Liver (tissue), 9 donors: Measurements from ENCODE around the gene PODN. TPM values are rescaled to one million over a fixed set of nuclear protein-coding genes. Genes with fewer than 3 reads are reported as not detected.

Experiments
- DNase-seq: peaks from one replicate; pipeline ENCODE4 v3.0.0-alpha.2; 2017; ENCODE audit warnings: low spot score
- H3K27ac ChIP-seq, 2 donors: one replicate each; pipeline ENCODE4 v1.7.0; 2013; ENCODE audit warnings: inconsistent platforms in 2 of 2, low read length in 2 of 2, control low read depth in 1 of 2, low read depth in 1 of 2, mild to moderate bottlenecking in 1 of 2
- H3K27me3 ChIP-seq, 4 donors: one replicate each; pipeline versions ENCODE4 v1.6.1 to v1.7.0; 2013; ENCODE audit warnings: low read length in 3 of 4, inconsistent platforms in 1 of 4, mild to moderate bottlenecking in 1 of 4, moderate library complexity in 1 of 4; ENCODE audit not compliant: control insufficient read depth in 4 of 4, insufficient read depth in 4 of 4
- H3K36me3 ChIP-seq, 4 donors: one replicate each; pipeline versions ENCODE4 v1.6.1 to v1.7.0; 2013; ENCODE audit warnings: low read length in 3 of 4, mild to moderate bottlenecking in 3 of 4, low read depth in 1 of 4, moderate library complexity in 1 of 4; ENCODE audit not compliant: control insufficient read depth in 4 of 4, insufficient read depth in 3 of 4
- H3K4me1 ChIP-seq, 4 donors: one replicate each; pipeline versions ENCODE4 v1.6.1 to v1.7.0; 2013; ENCODE audit warnings: low read length in 3 of 4, mild to moderate bottlenecking in 3 of 4, moderate library complexity in 1 of 4; ENCODE audit not compliant: control insufficient read depth in 4 of 4, insufficient read depth in 4 of 4
- H3K4me3 ChIP-seq, 3 donors: one replicate each; pipeline versions ENCODE4 v1.6.1 to v1.7.0; 2013; ENCODE audit warnings: low read length in 3 of 3, control low read depth in 1 of 3, low read depth in 1 of 3, mild to moderate bottlenecking in 1 of 3
- H3K9ac ChIP-seq, 2 donors: one replicate each; pipeline ENCODE4 v1.7.0; 2013; ENCODE audit warnings: low read length in 2 of 2, mild to moderate bottlenecking in 2 of 2, moderate library complexity in 2 of 2, control low read depth in 1 of 2, low read depth in 1 of 2
- H3K9me3 ChIP-seq, 4 donors: one replicate each; pipeline versions ENCODE4 v1.6.1 to v1.7.0; 2013; ENCODE audit warnings: low read length in 3 of 4; ENCODE audit not compliant: control insufficient read depth in 4 of 4
- ATF3 ChIP-seq: IDR thresholded peaks from 2 replicates; pipeline ENCODE4 v1.6.1; 2016; ENCODE audit warnings: antibody characterized with exemption
- CTCF ChIP-seq: fragments of 150-350 bp; IDR thresholded peaks from 2 replicates; pipeline ENCODE4 v1.5.1; 2017; ENCODE audit warnings: improper control_type of control experiment, low read depth, low read length; ENCODE audit not compliant: missing input control
- EGR1 ChIP-seq, 2 donors: IDR thresholded peaks; 2 replicates each; pipeline ENCODE4 v1.6.1; 2016 to 2018; ENCODE audit warnings: antibody characterized with exemption in 2 of 2, low read depth in 2 of 2
- FOXA1 ChIP-seq: IDR thresholded peaks from 2 replicates; pipeline ENCODE4 v1.6.1; 2016; ENCODE audit warnings: antibody characterized with exemption
- FOXA2 ChIP-seq: IDR thresholded peaks from 2 replicates; pipeline ENCODE4 v1.6.1; 2016; ENCODE audit warnings: antibody characterized with exemption
- GABPA ChIP-seq, 2 donors: IDR thresholded peaks in 1 of 2; conservative IDR thresholded peaks in 1 of 2; 2 replicates each; pipeline ENCODE4 v1.6.1; 2016; ENCODE audit warnings: antibody characterized with exemption in 2 of 2, mild to moderate bottlenecking in 1 of 2, moderate library complexity in 1 of 2
- HNF4A ChIP-seq, 2 donors: conservative IDR thresholded peaks; 2 replicates each; pipeline ENCODE4 v1.6.1; 2016; ENCODE audit warnings: antibody characterized with exemption in 2 of 2, mild to moderate bottlenecking in 2 of 2
- HNF4G ChIP-seq: IDR thresholded peaks from 2 replicates; pipeline ENCODE4 v1.6.1; 2016; ENCODE audit warnings: antibody characterized with exemption
- JUND ChIP-seq, 2 donors: IDR thresholded peaks; 2 replicates each; pipeline ENCODE4 v1.6.1; 2016; ENCODE audit warnings: antibody characterized with exemption in 2 of 2
- MAX ChIP-seq: IDR thresholded peaks from 2 replicates; pipeline ENCODE4 v1.6.1; 2016; ENCODE audit warnings: antibody characterized with exemption
- NR2F2 ChIP-seq: IDR thresholded peaks from 2 replicates; pipeline ENCODE4 v1.6.1; 2016; ENCODE audit warnings: antibody characterized with exemption
- RAD21 ChIP-seq, 2 donors: IDR thresholded peaks; 2 replicates each; pipeline ENCODE4 v1.6.1; 2016; ENCODE audit warnings: antibody characterized with exemption in 2 of 2, mild to moderate bottlenecking in 2 of 2
- RXRA ChIP-seq, 2 donors: IDR thresholded peaks; 2 replicates each; pipeline ENCODE4 v1.6.1; 2017 to 2018; ENCODE audit warnings: antibody characterized with exemption in 2 of 2, mild to moderate bottlenecking in 1 of 2
- TAF1 ChIP-seq: conservative IDR thresholded peaks from 2 replicates; pipeline ENCODE4 v1.6.1; 2016; ENCODE audit warnings: antibody characterized with exemption, mild to moderate bottlenecking
- YY1 ChIP-seq: IDR thresholded peaks from 2 replicates; pipeline ENCODE4 v1.6.1; 2016; ENCODE audit warnings: antibody characterized with exemption, mild to moderate bottlenecking
- ZBTB33 ChIP-seq: IDR thresholded peaks from 2 replicates; pipeline ENCODE4 v1.6.1; 2016; ENCODE audit warnings: antibody characterized with exemption
- WGBS: extraction: QIAGEN DNeasy Blood & Tissue Kit; methylation state at CpG from one replicate; pipeline ENCODE4 v1.1.7; 2013; 5-methylcytosine and 5-hydroxymethylcytosine counted together
- polyA plus RNA-seq, 2 donors: library from polyadenylated mRNA; stranded (reverse) in 1 of 2; unstranded in 1 of 2; fragments of 200-250 nt in 1 of 2; fragments of >200 nt in 1 of 2; fragmentation: Nextera tagmentation in 1 of 2; extraction: Ambion mirVana in 1 of 2; gene quantifications; one replicate each; pipeline versions ENCODE4 v1.2.1 to v1.2.3, GENCODE V29; 2013 to 2015
- total RNA-seq, 2 donors: library from RNA; depleted of rRNA; stranded (reverse); fragments of >200 nt; gene quantifications; one replicate each; pipeline ENCODE4 v1.2.3, GENCODE V29; 2014
- TF ChIP-seq, protein P1 (sequence below): IDR thresholded peaks from 2 replicates; pipeline ENCODE4 v1.6.1; 2016; ENCODE audit warnings: antibody characterized with exemption, mild to moderate bottlenecking
- donor health status: healthy.
- donor health status: healthy.
- donor health status: healthy.
- donor health status: healthy.
- donor health status: healthy.

Gene PODN
- total and polyA plus RNA-seq, 4 donors, result 1.9 to 10.8 (median 6.3) TPM

- no peak for TF ChIP-seq HNF4G
- no peak for TF ChIP-seq MAX
- no peak for TF ChIP-seq ZBTB33
- no peak for TF ChIP-seq ATF3
- TF ChIP-seq RAD21 (IDR thresholded peaks at IDR 0.05), result no peak
- no peak for TF ChIP-seq YY1
- TF ChIP-seq JUND (IDR thresholded peaks at IDR 0.05), result no peak
- no peak for TF ChIP-seq CTCF
- no peak for TF ChIP-seq NR2F2
- TF ChIP-seq FOXA2, result no peak
- no peak for TF ChIP-seq GABPA (IDR thresholded peaks at IDR 0.05 in 1 of 2, conservative IDR thresholded peaks at IDR 0.05 in 1 of 2)
- TF ChIP-seq HNF4A (conservative IDR thresholded peaks at IDR 0.05), result no peak
- no peak for TF ChIP-seq RXRA (IDR thresholded peaks at IDR 0.05)
- TF ChIP-seq, protein P1, sequence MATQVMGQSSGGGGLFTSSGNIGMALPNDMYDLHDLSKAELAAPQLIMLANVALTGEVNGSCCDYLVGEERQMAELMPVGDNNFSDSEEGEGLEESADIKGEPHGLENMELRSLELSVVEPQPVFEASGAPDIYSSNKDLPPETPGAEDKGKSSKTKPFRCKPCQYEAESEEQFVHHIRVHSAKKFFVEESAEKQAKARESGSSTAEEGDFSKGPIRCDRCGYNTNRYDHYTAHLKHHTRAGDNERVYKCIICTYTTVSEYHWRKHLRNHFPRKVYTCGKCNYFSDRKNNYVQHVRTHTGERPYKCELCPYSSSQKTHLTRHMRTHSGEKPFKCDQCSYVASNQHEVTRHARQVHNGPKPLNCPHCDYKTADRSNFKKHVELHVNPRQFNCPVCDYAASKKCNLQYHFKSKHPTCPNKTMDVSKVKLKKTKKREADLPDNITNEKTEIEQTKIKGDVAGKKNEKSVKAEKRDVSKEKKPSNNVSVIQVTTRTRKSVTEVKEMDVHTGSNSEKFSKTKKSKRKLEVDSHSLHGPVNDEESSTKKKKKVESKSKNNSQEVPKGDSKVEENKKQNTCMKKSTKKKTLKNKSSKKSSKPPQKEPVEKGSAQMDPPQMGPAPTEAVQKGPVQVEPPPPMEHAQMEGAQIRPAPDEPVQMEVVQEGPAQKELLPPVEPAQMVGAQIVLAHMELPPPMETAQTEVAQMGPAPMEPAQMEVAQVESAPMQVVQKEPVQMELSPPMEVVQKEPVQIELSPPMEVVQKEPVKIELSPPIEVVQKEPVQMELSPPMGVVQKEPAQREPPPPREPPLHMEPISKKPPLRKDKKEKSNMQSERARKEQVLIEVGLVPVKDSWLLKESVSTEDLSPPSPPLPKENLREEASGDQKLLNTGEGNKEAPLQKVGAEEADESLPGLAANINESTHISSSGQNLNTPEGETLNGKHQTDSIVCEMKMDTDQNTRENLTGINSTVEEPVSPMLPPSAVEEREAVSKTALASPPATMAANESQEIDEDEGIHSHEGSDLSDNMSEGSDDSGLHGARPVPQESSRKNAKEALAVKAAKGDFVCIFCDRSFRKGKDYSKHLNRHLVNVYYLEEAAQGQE, result no peak
- TF ChIP-seq TAF1, result no peak
- no peak for TF ChIP-seq FOXA1
- TF ChIP-seq EGR1 (IDR thresholded peaks at IDR 0.05; ENCODE audit: low read depth in 2 of 2), result no peak
- Histone ChIP-seq H3K27ac (no peak overlapping the region), H3K4me3 (no peak overlapping the region), H3K27me3 (no peaks in the 10 kb centered on the region), H3K36me3 (no peaks in the 10 kb centered on the region), H3K9me3 (no peaks in the 10 kb centered on the region), H3K9ac (no peak overlapping the region), H3K4me1 (peaks cover 0 to 4% (median 0%) of the 10 kb centered on the region in 4 donors)
- DNase-seq, result no peak
- WGBS, result 83% methylated on average over 9 of the region's 9 CpGs
Measured at GRCh38 chr1:53133261-53134041, 71.4 kb downstream of the PODN start.
